Gastroesophageal sphincter (tissue), 3 donors: ENCODE results near the gene NACA2.

ENCODE experiments used
- EP300 ChIP-seq: sonication (generic); formaldehyde crosslinking; IDR thresholded peaks from one replicate; pipeline ENCODE4 v1.6.1; 2017; ENCODE audit warnings: antibody characterized with exemption, mild to moderate bottlenecking
- POLR2A ChIP-seq, 2 donors: fragments of 450-650 bp; IDR thresholded peaks; one replicate each; pipeline ENCODE4 v1.6.1; 2017; ENCODE audit warnings: antibody characterized with exemption in 2 of 2, mild to moderate bottlenecking in 2 of 2, moderate library complexity in 1 of 2
- POLR2AphosphoS5 ChIP-seq: sonication (generic); formaldehyde crosslinking; IDR thresholded peaks from one replicate; pipeline ENCODE4 v1.6.1; 2017; ENCODE audit warnings: antibody characterized with exemption
- TF ChIP-seq, protein P1 (sequence below), 4 experiments: fragments of 200-600 bp in 2 of 4; fragments of 450-650 bp in 2 of 4; sonication (generic) in 1 of 4; IDR thresholded peaks; one replicate each; pipeline ENCODE4 v1.5.1; 2017 to 2019; ENCODE audit warnings: antibody characterized with exemption in 4 of 4, mild to moderate bottlenecking in 2 of 4, moderate library complexity in 2 of 4

DNA sequence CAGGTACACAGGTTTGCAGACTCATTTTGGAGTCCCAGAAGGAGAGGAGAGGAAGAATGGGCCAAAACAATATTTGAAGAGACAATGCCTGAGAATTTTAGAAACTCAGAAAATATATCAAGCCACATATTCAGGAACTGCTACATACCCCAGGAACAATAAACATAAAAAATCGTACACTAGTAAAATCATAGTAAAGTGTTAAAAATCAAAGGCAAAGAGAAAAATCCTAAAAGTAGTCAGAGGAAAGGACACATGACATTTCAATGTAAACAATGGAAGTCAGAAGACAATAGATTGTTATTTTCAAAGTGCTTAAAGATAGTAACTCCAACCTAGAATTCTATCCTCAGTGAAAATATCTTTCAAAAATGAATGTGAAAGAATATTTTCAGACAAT, 28.5 kb upstream of the NACA2 start:
- TF ChIP-seq, protein P1, sequence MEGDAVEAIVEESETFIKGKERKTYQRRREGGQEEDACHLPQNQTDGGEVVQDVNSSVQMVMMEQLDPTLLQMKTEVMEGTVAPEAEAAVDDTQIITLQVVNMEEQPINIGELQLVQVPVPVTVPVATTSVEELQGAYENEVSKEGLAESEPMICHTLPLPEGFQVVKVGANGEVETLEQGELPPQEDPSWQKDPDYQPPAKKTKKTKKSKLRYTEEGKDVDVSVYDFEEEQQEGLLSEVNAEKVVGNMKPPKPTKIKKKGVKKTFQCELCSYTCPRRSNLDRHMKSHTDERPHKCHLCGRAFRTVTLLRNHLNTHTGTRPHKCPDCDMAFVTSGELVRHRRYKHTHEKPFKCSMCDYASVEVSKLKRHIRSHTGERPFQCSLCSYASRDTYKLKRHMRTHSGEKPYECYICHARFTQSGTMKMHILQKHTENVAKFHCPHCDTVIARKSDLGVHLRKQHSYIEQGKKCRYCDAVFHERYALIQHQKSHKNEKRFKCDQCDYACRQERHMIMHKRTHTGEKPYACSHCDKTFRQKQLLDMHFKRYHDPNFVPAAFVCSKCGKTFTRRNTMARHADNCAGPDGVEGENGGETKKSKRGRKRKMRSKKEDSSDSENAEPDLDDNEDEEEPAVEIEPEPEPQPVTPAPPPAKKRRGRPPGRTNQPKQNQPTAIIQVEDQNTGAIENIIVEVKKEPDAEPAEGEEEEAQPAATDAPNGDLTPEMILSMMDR (IDR thresholded peaks at IDR 0.05): no peak
- TF ChIP-seq POLR2AphosphoS5 (no peak), POLR2A (IDR thresholded peaks at IDR 0.05) (no peak), EP300 (no peak)
